Fibroblast of lung (primary cell): ENCODE measurements around the gene PLSCR4.

Source experiments
- EZH2 ChIP-seq: IDR thresholded peaks from 2 replicates; pipeline ENCODE4 v1.5.1; 2012; ENCODE audit warnings: low read length, control low read depth, mild to moderate bottlenecking; ENCODE audit errors: missing control alignments
- TF ChIP-seq, protein P1 (sequence below), 2 donors: IDR thresholded peaks in 1 of 2; conservative IDR thresholded peaks in 1 of 2; 1 replicate in 1 of 2; 2 replicates in 1 of 2; pipeline ENCODE4 v1.5.1; 2011 to 2012; ENCODE audit warnings: low read length in 2 of 2, control low read depth in 1 of 2, inconsistent platforms in 1 of 2, low read depth in 1 of 2, mild to moderate bottlenecking in 1 of 2

DNA sequence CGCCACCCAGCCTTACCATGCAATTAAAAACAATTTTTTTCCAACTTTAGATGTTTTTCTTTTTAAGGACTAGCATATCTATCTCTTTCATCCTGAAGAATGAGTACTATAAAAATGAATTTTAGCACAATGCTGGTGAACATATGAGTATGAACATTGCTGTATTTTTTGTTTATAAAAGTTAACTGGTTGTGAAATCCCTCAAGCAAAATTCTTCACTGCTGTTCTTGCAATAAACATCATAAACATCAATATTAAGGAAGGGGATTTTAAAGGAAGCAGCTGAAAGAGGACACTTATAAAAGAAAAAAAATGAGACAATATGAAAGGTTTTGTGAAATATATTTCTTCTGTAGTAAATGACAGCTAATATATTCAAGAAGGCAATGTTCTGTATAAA is 3.0 kb downstream of the PLSCR4 start:
- TF ChIP-seq, protein P1, sequence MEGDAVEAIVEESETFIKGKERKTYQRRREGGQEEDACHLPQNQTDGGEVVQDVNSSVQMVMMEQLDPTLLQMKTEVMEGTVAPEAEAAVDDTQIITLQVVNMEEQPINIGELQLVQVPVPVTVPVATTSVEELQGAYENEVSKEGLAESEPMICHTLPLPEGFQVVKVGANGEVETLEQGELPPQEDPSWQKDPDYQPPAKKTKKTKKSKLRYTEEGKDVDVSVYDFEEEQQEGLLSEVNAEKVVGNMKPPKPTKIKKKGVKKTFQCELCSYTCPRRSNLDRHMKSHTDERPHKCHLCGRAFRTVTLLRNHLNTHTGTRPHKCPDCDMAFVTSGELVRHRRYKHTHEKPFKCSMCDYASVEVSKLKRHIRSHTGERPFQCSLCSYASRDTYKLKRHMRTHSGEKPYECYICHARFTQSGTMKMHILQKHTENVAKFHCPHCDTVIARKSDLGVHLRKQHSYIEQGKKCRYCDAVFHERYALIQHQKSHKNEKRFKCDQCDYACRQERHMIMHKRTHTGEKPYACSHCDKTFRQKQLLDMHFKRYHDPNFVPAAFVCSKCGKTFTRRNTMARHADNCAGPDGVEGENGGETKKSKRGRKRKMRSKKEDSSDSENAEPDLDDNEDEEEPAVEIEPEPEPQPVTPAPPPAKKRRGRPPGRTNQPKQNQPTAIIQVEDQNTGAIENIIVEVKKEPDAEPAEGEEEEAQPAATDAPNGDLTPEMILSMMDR (conservative IDR thresholded peaks at IDR 0.05 in 1 of 2, IDR thresholded peaks at IDR 0.05 in 1 of 2; ENCODE audit: low read depth in 1 of 2, low read length in 2 of 2), result no peak
- TF ChIP-seq EZH2, result no peak
